Activated T-helper 1 cell treated with Interleukin-2 at 50 U/mL for 16 hours (primary cell): ENCODE data around the gene TAS2R40.
A peak's percentile ranks its signal among the peaks of the same experiment; 100 is the strongest.
"Not testable (repeated sequence)": the region's sequence is repeated elsewhere in the genome, so short reads cannot be mapped to it uniquely, and the experiment has no call there.

ENCODE experiments used
- DNase-seq: peaks from one replicate; pipeline ENCODE4 v3.0.0-alpha.2; 2020; ENCODE audit warnings: low read depth

Gene TAS2R40

GRCh38 chr7:143221737-143222136 is at the start of gene TAS2R40:
TAS2R40 (plus strand) TSS chr7:143222037; CDS start chr7:143222079, 42 bp downstream.
- no peak for DNase-seq

GRCh38 chr7:143172354-143172753 is 49.5 kb upstream of the TAS2R40 start:
- DNase-seq = no peak

GRCh38 chr7:143176128-143176527 is 45.7 kb upstream of the TAS2R40 start:
- no peak for DNase-seq

- no peak for DNase-seq
Observed at GRCh38 chr7:143177374-143178119, 44.3 kb upstream of the TAS2R40 start.

- DNase-seq = not testable (repeated sequence)
Observed at GRCh38 chr7:143180771-143181170, 41.1 kb upstream of the TAS2R40 start.

- DNase-seq = no peak
Observed at GRCh38 chr7:143181349-143181748, 40.5 kb upstream of the TAS2R40 start.

GRCh38 chr7:143183024-143183423 is 38.8 kb upstream of the TAS2R40 start, which contains the start of gene TAS2R39:
TAS2R39 (plus strand) TSS chr7:143183419; CDS start chr7:143183419, 0 bp downstream.
- no peak for DNase-seq

GRCh38 chr7:143185551-143185950 is 36.3 kb upstream of the TAS2R40 start:
- no peak for DNase-seq

GRCh38 chr7:143188994-143189393 is 32.8 kb upstream of the TAS2R40 start:
- DNase-seq = no peak

GRCh38 chr7:143193880-143194279 is 28.0 kb upstream of the TAS2R40 start:
- DNase-seq = no peak

- no peak for DNase-seq
Observed at GRCh38 chr7:143199040-143199439, 22.8 kb upstream of the TAS2R40 start.

GRCh38 chr7:143202161-143202560 is 19.7 kb upstream of the TAS2R40 start:
- no peak for DNase-seq

GRCh38 chr7:143203386-143203785 is 18.5 kb upstream of the TAS2R40 start:
- no peak for DNase-seq

GRCh38 chr7:143205560-143206293 is 16.1 kb upstream of the TAS2R40 start:
- DNase-seq = no peak

- DNase-seq = no peak
Observed at GRCh38 chr7:143210541-143210940, 11.3 kb upstream of the TAS2R40 start.

- not testable (repeated sequence) for DNase-seq
Observed at GRCh38 chr7:143213478-143213877, 8.4 kb upstream of the TAS2R40 start.

GRCh38 chr7:143214789-143215679 is 6.8 kb upstream of the TAS2R40 start:
- DNase-seq = peak; percentile 21

GRCh38 chr7:143216151-143216550 is 5.7 kb upstream of the TAS2R40 start:
- DNase-seq = no peak

- no peak for DNase-seq
Observed at GRCh38 chr7:143216686-143217085, 5.2 kb upstream of the TAS2R40 start.

GRCh38 chr7:143217806-143218205 is 4.0 kb upstream of the TAS2R40 start:
- DNase-seq = no peak

- DNase-seq = no peak
Observed at GRCh38 chr7:143221286-143221685, 551 bp upstream of the TAS2R40 start.

- no peak for DNase-seq
Observed at GRCh38 chr7:143222782-143223181, 945 bp downstream of the TAS2R40 start.
